ENCODE data around the gene CRELD2. TPM values are rescaled to one million over a fixed set of nuclear protein-coding genes. Genes with fewer than 3 reads are reported as not detected.

CRELD2 gene
- polyA plus RNA-seq, 1 donor (not counting 4 experiments of a cell fraction or from before 2014, with no cell fraction given): 33.5 TPM

GRCh38 chr22:49936973-49937757, 18.7 kb downstream of the CRELD2 start:
- H3K36me3 ChIP-seq (ENCODE audit: control insufficient read depth in 2 of 2, extremely low read depth in 1 of 2, insufficient read depth in 2 of 2, low read length in 2 of 2): no peaks in the 10 kb centered on the region
- no peak overlapping the region for H3K9ac ChIP-seq (ENCODE audit: control insufficient read depth, extremely low read depth, insufficient read depth, low read length)
- FAIRE-seq: no peak
- H4K20me1 ChIP-seq (ENCODE audit: control insufficient read depth, extremely low read depth, insufficient read depth, low read length): no peaks in the 10 kb centered on the region
- peaks cover 14% of the 10 kb centered on the region for H3K4me1 ChIP-seq (ENCODE audit: control insufficient read depth, extremely low read depth, insufficient read depth, low read length)
- dilution Hi-C loops (cut with MboI; ENCODE audit: extremely low pct_ligation_motif_present, low sequenced_read_pairs): no loop called here
- H3K79me2 ChIP-seq (ENCODE audit: control insufficient read depth, insufficient read depth, low read length): no peaks in the 10 kb centered on the region
- no peak for DNase-seq (ENCODE audit: low read depth, low spot score)
- no peaks in the 10 kb centered on the region for H3K9me1 ChIP-seq (ENCODE audit: control insufficient read depth, extremely low read depth, insufficient read depth, low read length)
- TF ChIP-seq CTCF (optimal IDR thresholded peaks at IDR 0.05 in 1 of 3, IDR thresholded peaks at IDR 0.05 in 1 of 3, conservative IDR thresholded peaks at IDR 0.05 in 1 of 3; ENCODE audit: extremely low read depth in 1 of 3, insufficient read depth in 2 of 3, low read length in 3 of 3) (no peak), EZH2 (IDR thresholded peaks at IDR 0.05; ENCODE audit: low read length) (no peak)
- H3K4me2 ChIP-seq (ENCODE audit: control insufficient read depth, extremely low read depth, insufficient read depth, low read depth, low read length): no peak overlapping the region
- H3K27me3 ChIP-seq (ENCODE audit: control insufficient read depth, extremely low read depth, insufficient read depth, low read length): peaks cover 6% of the 10 kb centered on the region
- no peaks in the 10 kb centered on the region for H3K9me3 ChIP-seq (ENCODE audit: control insufficient read depth, low read depth, low read length)
- no peak overlapping the region for H2AFZ ChIP-seq (ENCODE audit: control insufficient read depth, low read length)
- H3K4me3 ChIP-seq (ENCODE audit: control insufficient read depth in 2 of 3, extremely low read depth in 1 of 3, insufficient read depth in 2 of 3, low read depth in 1 of 3, low read length in 3 of 3): no peak overlapping the region
- H3K27ac ChIP-seq (ENCODE audit: control insufficient read depth, insufficient read depth, low read length): no peak overlapping the region

- TF ChIP-seq CTCF (optimal IDR thresholded peaks at IDR 0.05 in 1 of 3, IDR thresholded peaks at IDR 0.05 in 1 of 3, conservative IDR thresholded peaks at IDR 0.05 in 1 of 3; ENCODE audit: extremely low read depth in 1 of 3, insufficient read depth in 2 of 3, low read length in 3 of 3) (no peak), EZH2 (IDR thresholded peaks at IDR 0.05; ENCODE audit: low read length) (no peak)
- FAIRE-seq: no peak
- DNase-seq (ENCODE audit: low read depth, low spot score): no peak
Observed at GRCh38 chr22:49937758-49938564, 19.5 kb downstream of the CRELD2 start.

More at GRCh38 chr22:49937758-49938564, 19.5 kb downstream of the CRELD2 start:
- Histone ChIP-seq H2AFZ (ENCODE audit: control insufficient read depth, low read length) (no peak overlapping the region), H3K27ac (ENCODE audit: control insufficient read depth, insufficient read depth, low read length) (no peak overlapping the region), H3K9me3 (ENCODE audit: control insufficient read depth, low read depth, low read length) (no peaks in the 10 kb centered on the region), H3K27me3 (ENCODE audit: control insufficient read depth, extremely low read depth, insufficient read depth, low read length) (peaks cover 6% of the 10 kb centered on the region), H3K36me3 (ENCODE audit: control insufficient read depth in 2 of 2, extremely low read depth in 1 of 2, insufficient read depth in 2 of 2, low read length in 2 of 2) (no peaks in the 10 kb centered on the region), H3K79me2 (ENCODE audit: control insufficient read depth, insufficient read depth, low read length) (no peaks in the 10 kb centered on the region), H3K4me3 (ENCODE audit: control insufficient read depth in 2 of 3, extremely low read depth in 1 of 3, insufficient read depth in 2 of 3, low read depth in 1 of 3, low read length in 3 of 3) (no peak overlapping the region), H3K9me1 (ENCODE audit: control insufficient read depth, extremely low read depth, insufficient read depth, low read length) (no peaks in the 10 kb centered on the region), H3K4me2 (ENCODE audit: control insufficient read depth, extremely low read depth, insufficient read depth, low read depth, low read length) (no peak overlapping the region), H3K4me1 (ENCODE audit: control insufficient read depth, extremely low read depth, insufficient read depth, low read length) (peaks cover 14% of the 10 kb centered on the region), H3K9ac (ENCODE audit: control insufficient read depth, extremely low read depth, insufficient read depth, low read length) (no peak overlapping the region), H4K20me1 (ENCODE audit: control insufficient read depth, extremely low read depth, insufficient read depth, low read length) (no peaks in the 10 kb centered on the region)
- dilution Hi-C loops (cut with MboI; ENCODE audit: extremely low pct_ligation_motif_present, low sequenced_read_pairs): no loop called here
